HG03064 (cell line): ENCODE results near the gene SPEG.

Source experiments
- ATAC-seq: cut with Tn5 transposase; IDR thresholded peaks from one replicate; pipeline ENCODE4 v1.9.1; 2021; ENCODE audit warnings: low read depth; ENCODE audit not compliant: unreplicated experiment

Gene SPEG

GRCh38 chr2:219491278-219491963, 56.8 kb downstream of the SPEG start:
- no peak for ATAC-seq

GRCh38 chr2:219492575-219492974, 57.9 kb downstream of the SPEG start:
- no peak for ATAC-seq

- no peak for ATAC-seq
Measured at GRCh38 chr2:219493086-219493485, 58.4 kb downstream of the SPEG start.

- ATAC-seq = no peak
Measured at GRCh38 chr2:219494952-219495530, 60.4 kb downstream of the SPEG start.

- no peak for ATAC-seq
Measured at GRCh38 chr2:219495531-219496122, 61.0 kb downstream of the SPEG start.

GRCh38 chr2:219496247-219496824, 61.7 kb downstream of the SPEG start:
- no peak for ATAC-seq

GRCh38 chr2:219496825-219497494, 62.3 kb downstream of the SPEG start:
- no peak for ATAC-seq

GRCh38 chr2:219497495-219498279, 63.0 kb downstream of the SPEG start:
- ATAC-seq = peak; percentile 28

GRCh38 chr2:219498280-219499057, 63.8 kb downstream of the SPEG start, which contains the start of gene GMPPA:
GMPPA (plus strand) TSS chr2:219498891; CDS start chr2:219499976, 1,085 bp downstream.
- peak; percentile 93 for ATAC-seq

GRCh38 chr2:219499058-219499307, 64.3 kb downstream of the SPEG start:
- ATAC-seq = no peak

GRCh38 chr2:219499555-219499954, 64.9 kb downstream of the SPEG start:
- no peak for ATAC-seq

- ATAC-seq = no peak
Measured at GRCh38 chr2:219500135-219500534, 65.5 kb downstream of the SPEG start.

- ATAC-seq = no peak
Measured at GRCh38 chr2:219501849-219502248, 67.2 kb downstream of the SPEG start.

- ATAC-seq = no peak
Measured at GRCh38 chr2:219502618-219503017, 68.0 kb downstream of the SPEG start.

- ATAC-seq = no peak
Measured at GRCh38 chr2:219505585-219505984, 70.9 kb downstream of the SPEG start.

GRCh38 chr2:219506153-219506801, 71.6 kb downstream of the SPEG start:
- ATAC-seq = no peak

- ATAC-seq = no peak
Measured at GRCh38 chr2:219506802-219507526, 72.3 kb downstream of the SPEG start.

GRCh38 chr2:219507581-219508443, 73.2 kb downstream of the SPEG start:
- no peak for ATAC-seq
